ENCODE measurements around the gene BTAF1. TPM values are rescaled to one million over a fixed set of nuclear protein-coding genes. Genes with fewer than 3 reads are reported as not detected.

BTAF1 gene
- total RNA-seq, 1 donor = 47.4 TPM

GRCh38 chr10:91957091-91957490 lies 33.5 kb downstream of the BTAF1 start:
- no peak overlapping the region for H3K4me3 ChIP-seq (ENCODE audit: insufficient read depth, low read length)
- no peaks in the 10 kb centered on the region for H3K27me3 ChIP-seq (ENCODE audit: insufficient read depth, low read length)
- no peaks in the 10 kb centered on the region for H3K79me2 ChIP-seq (ENCODE audit: insufficient read depth, low read length)
- TF ChIP-seq, protein P1, sequence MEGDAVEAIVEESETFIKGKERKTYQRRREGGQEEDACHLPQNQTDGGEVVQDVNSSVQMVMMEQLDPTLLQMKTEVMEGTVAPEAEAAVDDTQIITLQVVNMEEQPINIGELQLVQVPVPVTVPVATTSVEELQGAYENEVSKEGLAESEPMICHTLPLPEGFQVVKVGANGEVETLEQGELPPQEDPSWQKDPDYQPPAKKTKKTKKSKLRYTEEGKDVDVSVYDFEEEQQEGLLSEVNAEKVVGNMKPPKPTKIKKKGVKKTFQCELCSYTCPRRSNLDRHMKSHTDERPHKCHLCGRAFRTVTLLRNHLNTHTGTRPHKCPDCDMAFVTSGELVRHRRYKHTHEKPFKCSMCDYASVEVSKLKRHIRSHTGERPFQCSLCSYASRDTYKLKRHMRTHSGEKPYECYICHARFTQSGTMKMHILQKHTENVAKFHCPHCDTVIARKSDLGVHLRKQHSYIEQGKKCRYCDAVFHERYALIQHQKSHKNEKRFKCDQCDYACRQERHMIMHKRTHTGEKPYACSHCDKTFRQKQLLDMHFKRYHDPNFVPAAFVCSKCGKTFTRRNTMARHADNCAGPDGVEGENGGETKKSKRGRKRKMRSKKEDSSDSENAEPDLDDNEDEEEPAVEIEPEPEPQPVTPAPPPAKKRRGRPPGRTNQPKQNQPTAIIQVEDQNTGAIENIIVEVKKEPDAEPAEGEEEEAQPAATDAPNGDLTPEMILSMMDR (IDR thresholded peaks at IDR 0.05; ENCODE audit: extremely low read depth, low read depth, low read length) = no peak
- H3K4me1 ChIP-seq (ENCODE audit: insufficient read depth, low read length) = no peaks in the 10 kb centered on the region
- H3K4me2 ChIP-seq (ENCODE audit: insufficient read depth, low read length) = no peak overlapping the region
- DNase-seq (ENCODE audit: insufficient read length, low spot score, missing footprints) = no peak
- peaks cover 51% of the 10 kb centered on the region for H3K36me3 ChIP-seq (ENCODE audit: insufficient read depth, low read length)
- H3K9me3 ChIP-seq (ENCODE audit: low read depth, low read length) = no peaks in the 10 kb centered on the region
- H4K20me1 ChIP-seq (ENCODE audit: insufficient read depth, low read length) = no peaks in the 10 kb centered on the region
- no peak overlapping the region for H3K27ac ChIP-seq (ENCODE audit: low read depth, low read length)
- no peak overlapping the region for H2AFZ ChIP-seq (ENCODE audit: low read length)

- H2AFZ ChIP-seq (ENCODE audit: low read length) = no peak overlapping the region
- H3K36me3 ChIP-seq (ENCODE audit: insufficient read depth, low read length) = peaks cover 29% of the 10 kb centered on the region
- H3K4me1 ChIP-seq (ENCODE audit: insufficient read depth, low read length) = peaks cover 4% of the 10 kb centered on the region
- H3K79me2 ChIP-seq (ENCODE audit: insufficient read depth, low read length) = peaks cover 3% of the 10 kb centered on the region
- H3K27me3 ChIP-seq (ENCODE audit: insufficient read depth, low read length) = no peaks in the 10 kb centered on the region
- no peaks in the 10 kb centered on the region for H4K20me1 ChIP-seq (ENCODE audit: insufficient read depth, low read length)
- DNase-seq (ENCODE audit: insufficient read length, low spot score, missing footprints) = no peak
- H3K9me3 ChIP-seq (ENCODE audit: low read depth, low read length) = no peaks in the 10 kb centered on the region
- H3K27ac ChIP-seq (ENCODE audit: low read depth, low read length) = no peak overlapping the region
- H3K4me2 ChIP-seq (ENCODE audit: insufficient read depth, low read length) = no peak overlapping the region
- H3K4me3 ChIP-seq (ENCODE audit: insufficient read depth, low read length) = no peak overlapping the region
- TF ChIP-seq, protein P1 (IDR thresholded peaks at IDR 0.05; ENCODE audit: extremely low read depth, low read depth, low read length) = no peak
Measured at GRCh38 chr10:91969297-91969696, 45.7 kb downstream of the BTAF1 start.

GRCh38 chr10:91974960-91975359 lies 51.4 kb downstream of the BTAF1 start:
- Histone ChIP-seq H3K79me2 (ENCODE audit: insufficient read depth, low read length) (peaks cover 3% of the 10 kb centered on the region), H3K27ac (ENCODE audit: low read depth, low read length) (peak overlapping the region; percentile 69), H2AFZ (ENCODE audit: low read length) (no peak overlapping the region), H3K4me2 (ENCODE audit: insufficient read depth, low read length) (peak overlapping the region; percentile 34), H3K36me3 (ENCODE audit: insufficient read depth, low read length) (peaks cover 16% of the 10 kb centered on the region), H4K20me1 (ENCODE audit: insufficient read depth, low read length) (no peaks in the 10 kb centered on the region), H3K9me3 (ENCODE audit: low read depth, low read length) (no peaks in the 10 kb centered on the region), H3K4me3 (ENCODE audit: insufficient read depth, low read length) (no peak overlapping the region), H3K27me3 (ENCODE audit: insufficient read depth, low read length) (no peaks in the 10 kb centered on the region), H3K4me1 (ENCODE audit: insufficient read depth, low read length) (peaks cover 31% of the 10 kb centered on the region)
- TF ChIP-seq, protein P1 (IDR thresholded peaks at IDR 0.05; ENCODE audit: extremely low read depth, low read depth, low read length) = no peak
- peak; percentile 79 for DNase-seq (ENCODE audit: insufficient read length, low spot score, missing footprints)

- peaks cover 31% of the 10 kb centered on the region for H3K4me1 ChIP-seq (ENCODE audit: insufficient read depth, low read length)
- DNase-seq (ENCODE audit: insufficient read length, low spot score, missing footprints) = no peak
- H3K79me2 ChIP-seq (ENCODE audit: insufficient read depth, low read length) = peaks cover 3% of the 10 kb centered on the region
- H4K20me1 ChIP-seq (ENCODE audit: insufficient read depth, low read length) = no peaks in the 10 kb centered on the region
- TF ChIP-seq, protein P1 (IDR thresholded peaks at IDR 0.05; ENCODE audit: extremely low read depth, low read depth, low read length) = no peak
- H3K27me3 ChIP-seq (ENCODE audit: insufficient read depth, low read length) = no peaks in the 10 kb centered on the region
- H3K4me3 ChIP-seq (ENCODE audit: insufficient read depth, low read length) = no peak overlapping the region
- peaks cover 15% of the 10 kb centered on the region for H3K36me3 ChIP-seq (ENCODE audit: insufficient read depth, low read length)
- H3K27ac ChIP-seq (ENCODE audit: low read depth, low read length) = peak overlapping the region; percentile 69
- no peaks in the 10 kb centered on the region for H3K9me3 ChIP-seq (ENCODE audit: low read depth, low read length)
- H3K4me2 ChIP-seq (ENCODE audit: insufficient read depth, low read length) = peak overlapping the region; percentile 34
- H2AFZ ChIP-seq (ENCODE audit: low read length) = no peak overlapping the region
Measured at GRCh38 chr10:91975438-91975837, 51.9 kb downstream of the BTAF1 start.

Measured in osteoblast (primary cell).